Measurements from ENCODE around the gene KIF9.

DNA sequence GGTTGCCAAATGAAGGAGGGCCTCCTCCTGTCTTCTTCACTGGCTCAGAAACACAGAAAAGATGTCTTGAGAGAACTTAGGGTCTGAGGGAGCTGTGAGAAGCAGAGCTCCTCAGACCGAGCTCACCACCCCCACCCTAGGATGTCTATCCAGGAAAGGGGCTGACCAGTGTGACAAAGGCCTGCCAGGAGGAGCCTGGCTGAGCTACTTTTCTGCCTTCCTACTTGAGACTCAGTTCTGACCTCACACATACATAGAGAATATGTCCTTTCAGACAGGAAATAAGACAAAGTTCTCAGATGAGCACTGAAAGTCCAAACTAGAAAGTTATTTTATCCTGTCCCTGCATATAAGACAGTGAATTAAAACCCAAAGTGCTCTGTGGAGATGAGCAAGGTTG, 54.5 kb downstream of the KIF9 start:
- TF ChIP-seq, protein P1, sequence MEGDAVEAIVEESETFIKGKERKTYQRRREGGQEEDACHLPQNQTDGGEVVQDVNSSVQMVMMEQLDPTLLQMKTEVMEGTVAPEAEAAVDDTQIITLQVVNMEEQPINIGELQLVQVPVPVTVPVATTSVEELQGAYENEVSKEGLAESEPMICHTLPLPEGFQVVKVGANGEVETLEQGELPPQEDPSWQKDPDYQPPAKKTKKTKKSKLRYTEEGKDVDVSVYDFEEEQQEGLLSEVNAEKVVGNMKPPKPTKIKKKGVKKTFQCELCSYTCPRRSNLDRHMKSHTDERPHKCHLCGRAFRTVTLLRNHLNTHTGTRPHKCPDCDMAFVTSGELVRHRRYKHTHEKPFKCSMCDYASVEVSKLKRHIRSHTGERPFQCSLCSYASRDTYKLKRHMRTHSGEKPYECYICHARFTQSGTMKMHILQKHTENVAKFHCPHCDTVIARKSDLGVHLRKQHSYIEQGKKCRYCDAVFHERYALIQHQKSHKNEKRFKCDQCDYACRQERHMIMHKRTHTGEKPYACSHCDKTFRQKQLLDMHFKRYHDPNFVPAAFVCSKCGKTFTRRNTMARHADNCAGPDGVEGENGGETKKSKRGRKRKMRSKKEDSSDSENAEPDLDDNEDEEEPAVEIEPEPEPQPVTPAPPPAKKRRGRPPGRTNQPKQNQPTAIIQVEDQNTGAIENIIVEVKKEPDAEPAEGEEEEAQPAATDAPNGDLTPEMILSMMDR (conservative IDR thresholded peaks at IDR 0.05; ENCODE audit: low read length): no peak
- no peak for TF ChIP-seq EZH2phosphoT487 (IDR thresholded peaks at IDR 0.05; ENCODE audit: borderline replicate concordance)
